Activated T-cell treated with anti-CD3 and anti-CD28 coated beads, Interleukin-2, amount 50 U/mL, for 24 hours (primary cell): ENCODE results near the gene PCYT1A.
"Not testable (repeated sequence)": the region's sequence is repeated elsewhere in the genome, so short reads cannot be mapped to it uniquely, and the experiment has no call there.

Source experiments
- DNase-seq: peaks from one replicate; pipeline ENCODE4 v3.0.0-alpha.2; 2020
- H3K27ac Mint-ChIP-seq: 2 replicates; pipeline ENCODE4 v1.8.0; 2020; ENCODE audit warnings: mild to moderate bottlenecking, mixed read lengths
- H3K27me3 Mint-ChIP-seq: 2 replicates; pipeline ENCODE4 v1.8.0; 2020; ENCODE audit warnings: mixed read lengths
- H3K36me3 Mint-ChIP-seq: 2 replicates; pipeline ENCODE4 v1.8.0; 2020; ENCODE audit warnings: low read depth, mixed read lengths
- H3K4me1 Mint-ChIP-seq: 2 replicates; pipeline ENCODE4 v1.8.0; 2020; ENCODE audit warnings: low read depth, mixed read lengths
- H3K4me3 Mint-ChIP-seq: 2 replicates; pipeline ENCODE4 v1.8.0; 2020; ENCODE audit warnings: mild to moderate bottlenecking, moderate library complexity, mixed read lengths
- H3K9me3 Mint-ChIP-seq: 2 replicates; pipeline ENCODE4 v1.8.0; 2020; ENCODE audit warnings: mixed read lengths

The PCYT1A gene

GRCh38 chr3:196287440-196288140 lies at the start of gene PCYT1A:
TSS of gene PCYT1A (minus strand) at chr3:196287726. CDS start at chr3:196270531, 17,195 bp downstream.
- H3K4me1 Mint-ChIP-seq: peaks cover 44% of the 10 kb centered on the region
- peak within 1 kb of the TSS; percentile 98 for H3K27ac Mint-ChIP-seq

GRCh38 chr3:196336319-196337145 lies 49.0 kb upstream of the PCYT1A start:
- Mint-ChIP-seq H3K4me3 (no peak overlapping the region), H3K27me3 (no peaks in the 10 kb centered on the region), H3K9me3 (no peaks in the 10 kb centered on the region), H3K36me3 (no peaks in the 10 kb centered on the region), H3K27ac (no peak overlapping the region), H3K4me1 (peaks cover 8% of the 10 kb centered on the region)
- no peak for DNase-seq

More at GRCh38 chr3:196287440-196288140, at the start of gene PCYT1A:
- H3K4me3 Mint-ChIP-seq: peak within 1 kb of the TSS; percentile 98
- no peaks in the 10 kb centered on the region for H3K9me3 Mint-ChIP-seq
- no peaks in the 10 kb centered on the region for H3K27me3 Mint-ChIP-seq
- H3K36me3 Mint-ChIP-seq: peaks cover 29% of the 10 kb centered on the region
- DNase-seq: peak; percentile 84

- Mint-ChIP-seq H3K36me3 (no peaks in the 10 kb centered on the region), H3K9me3 (no peaks in the 10 kb centered on the region), H3K4me1 (peaks cover 4% of the 10 kb centered on the region), H3K4me3 (no peak overlapping the region), H3K27me3 (no peaks in the 10 kb centered on the region), H3K27ac (no peak overlapping the region)
- DNase-seq: no peak
These were observed 48.0 kb upstream of the PCYT1A start for GRCh38 chr3:196335503-196335948.

DNA sequence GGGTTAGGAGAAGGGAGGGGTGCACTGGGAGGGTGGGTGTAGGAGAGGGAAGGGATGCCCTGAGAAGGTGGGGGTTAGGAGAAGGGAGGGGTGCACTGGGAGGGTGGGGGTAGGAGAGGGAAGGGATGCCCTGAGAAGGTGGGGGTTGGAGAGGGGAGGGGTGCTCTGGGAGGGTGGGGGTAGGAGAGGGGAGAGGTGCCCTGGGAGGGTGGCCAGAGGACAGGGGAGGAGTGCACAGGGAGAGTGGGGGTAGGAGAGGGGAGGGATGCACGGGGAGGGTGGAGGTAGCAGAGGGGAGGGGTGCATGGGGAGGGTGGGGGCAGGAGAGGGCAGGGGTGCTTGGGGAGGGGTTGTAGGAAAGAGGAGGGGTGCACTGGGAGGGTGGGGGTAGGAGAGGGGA lies 47.5 kb upstream of the PCYT1A start:
- no peaks in the 10 kb centered on the region for H3K27me3 Mint-ChIP-seq
- no peak overlapping the region for H3K27ac Mint-ChIP-seq
- H3K36me3 Mint-ChIP-seq: no peaks in the 10 kb centered on the region
- no peaks in the 10 kb centered on the region for H3K9me3 Mint-ChIP-seq
- no peak overlapping the region for H3K4me3 Mint-ChIP-seq
- H3K4me1 Mint-ChIP-seq: no peaks in the 10 kb centered on the region
- no peak for DNase-seq

DNA sequence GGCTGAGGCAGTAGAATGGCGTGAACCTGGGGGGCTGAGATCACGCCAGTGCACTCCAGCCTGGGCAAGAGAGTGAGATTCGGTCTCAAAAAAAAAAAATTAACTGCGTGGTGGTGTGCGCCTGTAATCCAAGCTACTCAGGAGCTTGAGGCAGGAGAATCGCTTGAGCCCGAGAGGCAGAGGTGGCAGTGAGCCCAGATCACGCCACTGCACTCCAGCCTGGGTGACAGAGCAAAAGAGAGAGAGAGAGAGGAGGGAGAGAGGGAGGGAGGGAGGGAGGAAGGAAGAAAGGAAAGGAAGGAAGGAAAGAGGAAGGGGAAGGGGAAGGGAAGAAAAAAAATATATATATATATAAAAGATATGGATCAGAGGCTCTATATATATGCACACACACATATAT lies 44.6 kb upstream of the PCYT1A start:
- no peaks in the 10 kb centered on the region for H3K4me1 Mint-ChIP-seq
- no peak overlapping the region for H3K4me3 Mint-ChIP-seq
- no peaks in the 10 kb centered on the region for H3K27me3 Mint-ChIP-seq
- H3K27ac Mint-ChIP-seq: no peak overlapping the region
- DNase-seq: no peak
- H3K9me3 Mint-ChIP-seq: no peaks in the 10 kb centered on the region
- no peaks in the 10 kb centered on the region for H3K36me3 Mint-ChIP-seq

GRCh38 chr3:196327405-196327804 lies 39.9 kb upstream of the PCYT1A start:
- DNase-seq: no peak
- H3K27ac Mint-ChIP-seq: no peak overlapping the region
- H3K4me1 Mint-ChIP-seq: no peaks in the 10 kb centered on the region
- H3K9me3 Mint-ChIP-seq: no peaks in the 10 kb centered on the region
- H3K4me3 Mint-ChIP-seq: no peak overlapping the region
- no peaks in the 10 kb centered on the region for H3K27me3 Mint-ChIP-seq
- H3K36me3 Mint-ChIP-seq: no peaks in the 10 kb centered on the region

DNA sequence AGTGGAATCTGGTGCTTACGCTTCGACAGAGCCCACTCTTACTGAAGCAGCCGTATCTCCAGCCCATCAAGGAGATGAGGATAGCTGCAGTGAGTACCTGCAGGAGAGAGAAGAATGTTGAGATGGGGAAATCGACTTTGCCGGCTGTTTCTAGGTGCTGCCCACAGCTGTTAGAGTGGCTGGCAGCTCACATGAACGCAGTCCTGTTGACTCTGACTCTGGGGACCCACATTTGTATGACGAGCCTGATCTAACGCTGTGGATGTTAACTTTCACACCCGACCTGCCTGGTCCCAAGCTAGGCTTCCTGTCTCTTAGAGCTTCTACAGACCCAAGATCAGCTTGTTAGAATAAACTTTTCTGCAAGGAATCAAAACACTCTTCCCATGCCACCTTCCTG lies 39.4 kb upstream of the PCYT1A start:
- DNase-seq: no peak
- Mint-ChIP-seq H3K27me3 (no peaks in the 10 kb centered on the region), H3K27ac (no peak overlapping the region), H3K4me3 (no peak overlapping the region), H3K4me1 (no peaks in the 10 kb centered on the region), H3K9me3 (no peaks in the 10 kb centered on the region), H3K36me3 (no peaks in the 10 kb centered on the region)

DNA sequence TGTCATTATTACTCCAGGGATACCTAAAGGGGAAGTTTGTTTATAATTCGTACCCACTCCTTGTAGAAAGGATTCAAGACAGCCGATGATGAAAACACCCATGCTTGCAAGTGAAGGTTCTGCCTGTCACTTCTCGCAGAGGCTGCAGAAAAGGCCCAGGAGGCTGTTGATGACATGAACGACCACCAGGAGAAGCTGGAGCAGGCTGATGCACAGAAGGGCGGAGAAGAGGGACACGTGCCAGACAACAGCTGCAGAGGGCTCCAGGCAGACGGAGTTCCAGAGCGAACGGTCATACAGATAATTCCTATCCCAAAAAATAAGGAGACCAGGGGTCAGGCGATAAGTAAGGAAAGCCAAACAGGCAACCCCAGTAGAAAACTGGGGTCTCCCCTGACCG lies 36.2 kb upstream of the PCYT1A start:
- peaks cover 9% of the 10 kb centered on the region for H3K4me1 Mint-ChIP-seq
- H3K4me3 Mint-ChIP-seq: no peak overlapping the region
- no peak overlapping the region for H3K27ac Mint-ChIP-seq
- H3K9me3 Mint-ChIP-seq: no peaks in the 10 kb centered on the region
- H3K27me3 Mint-ChIP-seq: no peaks in the 10 kb centered on the region
- no peaks in the 10 kb centered on the region for H3K36me3 Mint-ChIP-seq
- no peak for DNase-seq

DNA sequence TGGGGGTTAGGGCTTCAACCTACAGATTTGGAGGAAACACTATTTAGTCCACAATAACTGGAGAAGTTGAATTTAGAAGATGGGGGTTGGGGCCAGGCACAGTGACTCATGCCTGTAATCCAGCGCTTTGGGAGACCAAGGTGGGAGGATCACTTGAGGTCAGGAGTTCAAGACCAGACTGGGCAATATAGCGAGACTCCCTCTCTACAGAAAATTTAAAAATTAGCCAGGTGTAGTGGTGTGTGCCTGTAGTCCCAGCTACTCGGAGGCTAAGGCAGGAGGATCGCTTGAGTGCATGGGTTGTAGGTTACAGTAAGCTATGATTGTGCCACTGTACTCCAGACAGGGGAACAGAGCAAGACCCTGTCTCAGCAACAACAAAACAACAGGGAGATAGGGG lies 35.5 kb upstream of the PCYT1A start:
- Mint-ChIP-seq H3K27ac (no peak overlapping the region), H3K4me1 (peaks cover 9% of the 10 kb centered on the region), H3K9me3 (no peaks in the 10 kb centered on the region), H3K36me3 (peaks cover under 1% of the 10 kb centered on the region), H3K4me3 (no peak overlapping the region), H3K27me3 (no peaks in the 10 kb centered on the region)
- no peak for DNase-seq

- Mint-ChIP-seq H3K36me3 (peaks cover 4% of the 10 kb centered on the region), H3K9me3 (no peaks in the 10 kb centered on the region), H3K27me3 (no peaks in the 10 kb centered on the region), H3K4me3 (no peak overlapping the region), H3K27ac (no peak overlapping the region), H3K4me1 (peaks cover 13% of the 10 kb centered on the region)
- no peak for DNase-seq
These were observed 33.6 kb upstream of the PCYT1A start for GRCh38 chr3:196321162-196321561.

- Mint-ChIP-seq H3K4me1 (peaks cover 17% of the 10 kb centered on the region), H3K4me3 (peak overlapping the region; percentile 8), H3K36me3 (peaks cover 4% of the 10 kb centered on the region), H3K27me3 (no peaks in the 10 kb centered on the region), H3K9me3 (no peaks in the 10 kb centered on the region), H3K27ac (no peak overlapping the region)
- DNase-seq: no peak
These were observed 32.6 kb upstream of the PCYT1A start for GRCh38 chr3:196320137-196320536.

GRCh38 chr3:196317687-196318467 lies 30.4 kb upstream of the PCYT1A start, which contains the start of gene DYNLT2B:
TSS of gene DYNLT2B (minus strand) at chr3:196318240. CDS start at chr3:196318152, 88 bp downstream.
- Mint-ChIP-seq H3K27ac (peak within 1 kb of the TSS; percentile 98), H3K27me3 (no peaks in the 10 kb centered on the region)

DNA sequence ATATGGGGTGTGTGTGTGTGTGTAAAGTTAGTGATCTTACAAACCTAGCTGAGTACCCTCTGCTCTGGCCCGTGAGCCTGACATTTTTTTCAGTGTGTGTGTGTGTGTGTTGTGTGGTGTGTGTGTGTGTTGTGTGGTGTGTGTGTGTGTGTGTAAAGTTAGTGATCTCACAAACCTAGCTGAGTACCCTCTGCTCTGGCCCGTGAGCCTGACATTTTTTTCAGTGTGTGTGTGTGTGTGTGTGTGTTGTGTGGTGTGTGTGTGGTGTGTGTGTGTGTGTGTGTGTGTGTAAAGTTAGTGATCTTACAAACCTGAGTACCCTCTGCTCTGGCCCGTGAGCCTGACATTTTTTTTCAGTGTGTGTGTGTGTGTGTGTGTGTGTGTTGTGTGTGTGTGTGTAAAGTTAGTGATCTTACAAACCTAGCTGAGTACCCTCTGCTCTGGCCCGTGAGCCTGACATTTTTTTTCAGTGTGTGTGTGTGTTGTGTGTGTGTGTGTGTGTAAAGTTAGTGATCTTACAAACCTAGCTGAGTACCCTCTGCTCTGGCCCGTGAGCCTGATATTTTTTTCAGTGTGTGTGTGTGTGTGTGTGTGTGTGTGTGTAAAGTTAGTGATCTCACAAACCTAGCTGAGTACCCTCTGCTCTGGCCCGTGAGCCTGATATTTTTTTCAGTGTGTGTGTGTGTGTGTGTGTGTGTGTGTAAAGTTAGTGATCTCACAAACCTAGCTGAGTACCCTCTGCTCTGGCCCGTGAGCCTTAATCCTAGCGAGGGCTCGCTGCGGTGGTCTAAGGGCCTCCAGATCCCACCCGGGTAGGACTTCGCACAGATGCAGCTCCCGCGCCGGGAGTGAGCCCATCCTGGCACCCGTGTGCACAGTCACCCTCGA lies 29.5 kb upstream of the PCYT1A start:
- Mint-ChIP-seq H3K4me3 (peak overlapping the region; percentile 94), H3K4me1 (peaks cover 17% of the 10 kb centered on the region), H3K27ac (peak overlapping the region; percentile 98)
- not testable (repeated sequence) for H3K27me3 Mint-ChIP-seq, H3K36me3 Mint-ChIP-seq, H3K9me3 Mint-ChIP-seq, DNase-seq

More at GRCh38 chr3:196317687-196318467, 30.4 kb upstream of the PCYT1A start, which contains the start of gene DYNLT2B:
- DNase-seq: peak; percentile 91
- Mint-ChIP-seq H3K9me3 (no peaks in the 10 kb centered on the region), H3K4me3 (peak within 1 kb of the TSS; percentile 94), H3K4me1 (peaks cover 17% of the 10 kb centered on the region), H3K36me3 (peaks cover 7% of the 10 kb centered on the region)
